ENCODE results near the gene DPPA2. TPM values are rescaled to one million over a fixed set of nuclear protein-coding genes. Genes with fewer than 3 reads are reported as not detected.
"Not testable (repeated sequence)": the region's sequence is repeated elsewhere in the genome, so short reads cannot be mapped to it uniquely, and the experiment has no call there.

Gene DPPA2
- not detected for total RNA-seq

GRCh38 chr3:109316162-109316730 is at the start of gene DPPA2:
Gene DPPA2 (minus strand): TSS chr3:109316517. CDS start chr3:109314542, 1,975 bp downstream.
- DNase-seq, result no peak

- DNase-seq, result no peak
Measured at GRCh38 chr3:109364088-109364487, 47.8 kb upstream of the DPPA2 start.

DNA sequence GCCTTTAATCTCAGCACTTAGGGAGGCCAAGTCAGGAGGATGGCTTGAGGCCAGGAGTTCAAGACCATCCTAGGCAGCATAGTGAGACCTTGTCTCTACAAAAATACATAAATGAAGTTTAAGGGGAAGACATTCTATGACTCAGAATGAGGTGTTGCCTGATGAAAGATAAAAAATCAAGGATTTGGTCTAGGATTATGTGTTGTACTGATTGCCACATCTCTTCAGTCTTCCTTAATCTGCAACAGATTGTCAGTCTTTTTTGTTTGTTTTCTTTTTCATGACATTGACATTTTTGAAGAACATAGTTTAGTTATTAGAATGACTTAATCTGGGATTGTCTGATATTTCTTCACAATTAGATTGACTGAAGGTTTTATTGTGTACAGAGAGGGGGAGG is 47.3 kb upstream of the DPPA2 start:
- no peak for DNase-seq

GRCh38 chr3:109362823-109363222 is 46.5 kb upstream of the DPPA2 start:
- no peak for DNase-seq

DNA sequence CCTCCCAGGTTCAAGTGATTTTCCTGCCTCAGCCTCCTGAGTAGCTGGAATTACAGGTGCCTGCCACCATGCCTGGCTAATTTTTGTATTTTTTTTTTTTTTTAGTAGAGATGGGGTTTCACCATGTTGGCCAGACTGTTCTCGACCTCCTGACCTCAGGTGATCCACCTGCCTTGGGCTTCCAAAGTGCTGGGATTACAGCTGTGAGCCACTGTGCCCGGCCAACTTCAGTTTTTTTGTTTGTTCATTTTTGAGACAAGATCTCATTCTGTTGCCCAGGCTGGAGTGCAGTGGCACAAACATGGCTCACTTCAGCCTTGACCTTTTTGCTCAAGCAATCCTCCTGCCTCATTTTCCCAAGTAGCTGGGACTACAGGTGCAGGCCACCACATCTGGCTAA is 42.5 kb upstream of the DPPA2 start:
- DNase-seq, result not testable (repeated sequence)

GRCh38 chr3:109356442-109357155 is 40.3 kb upstream of the DPPA2 start:
- DNase-seq, result no peak

GRCh38 chr3:109355625-109356441 is 39.5 kb upstream of the DPPA2 start:
- DNase-seq, result no peak

DNA sequence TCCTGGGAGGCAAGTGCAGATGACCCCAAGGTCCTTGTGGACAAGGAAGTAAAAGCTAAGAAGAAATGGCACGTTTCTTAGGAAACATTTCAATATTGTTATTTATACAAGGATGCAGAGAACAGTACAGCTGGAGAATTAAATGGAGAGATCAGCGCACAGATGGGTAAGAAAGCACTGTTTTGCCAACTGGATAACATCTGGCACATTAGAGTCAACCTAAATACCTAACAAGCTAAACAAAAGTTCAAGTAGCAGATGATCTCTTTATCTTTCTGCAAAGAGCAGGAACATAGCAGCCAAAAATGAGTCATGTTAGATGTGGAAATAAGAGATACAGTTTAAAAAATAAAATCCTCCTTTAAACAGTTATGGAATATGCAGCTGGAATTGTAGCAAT is 36.7 kb upstream of the DPPA2 start:
- DNase-seq, result peak; percentile 18

GRCh38 chr3:109351231-109351630 is 34.9 kb upstream of the DPPA2 start:
- DNase-seq, result no peak

DNA sequence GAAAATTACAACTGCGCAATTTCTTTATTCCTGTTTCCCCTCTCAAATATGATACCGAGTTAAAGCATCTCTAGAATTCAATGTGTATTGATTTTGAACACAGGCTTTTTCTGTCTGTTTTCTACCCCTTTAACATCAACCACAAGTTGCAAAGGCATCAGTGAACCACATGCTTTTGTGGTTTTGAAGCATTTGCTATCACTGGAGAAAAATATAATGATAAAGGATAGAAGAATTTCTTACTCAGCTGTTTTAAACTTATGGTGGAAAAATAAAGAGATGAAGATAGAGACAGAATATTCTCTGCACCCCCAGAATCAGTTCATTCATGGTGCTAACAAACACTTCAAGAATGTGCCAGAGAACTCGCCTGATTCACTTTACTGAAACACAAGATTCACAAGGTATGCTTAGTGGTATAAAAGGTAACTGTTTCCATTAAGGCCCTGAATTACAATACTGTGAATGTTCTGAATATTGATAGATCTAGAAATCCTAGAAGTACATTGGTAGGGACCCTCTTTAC is 30.5 kb upstream of the DPPA2 start:
- no peak for DNase-seq

- DNase-seq, result no peak
Measured at GRCh38 chr3:109346099-109346498, 29.8 kb upstream of the DPPA2 start.

DNA sequence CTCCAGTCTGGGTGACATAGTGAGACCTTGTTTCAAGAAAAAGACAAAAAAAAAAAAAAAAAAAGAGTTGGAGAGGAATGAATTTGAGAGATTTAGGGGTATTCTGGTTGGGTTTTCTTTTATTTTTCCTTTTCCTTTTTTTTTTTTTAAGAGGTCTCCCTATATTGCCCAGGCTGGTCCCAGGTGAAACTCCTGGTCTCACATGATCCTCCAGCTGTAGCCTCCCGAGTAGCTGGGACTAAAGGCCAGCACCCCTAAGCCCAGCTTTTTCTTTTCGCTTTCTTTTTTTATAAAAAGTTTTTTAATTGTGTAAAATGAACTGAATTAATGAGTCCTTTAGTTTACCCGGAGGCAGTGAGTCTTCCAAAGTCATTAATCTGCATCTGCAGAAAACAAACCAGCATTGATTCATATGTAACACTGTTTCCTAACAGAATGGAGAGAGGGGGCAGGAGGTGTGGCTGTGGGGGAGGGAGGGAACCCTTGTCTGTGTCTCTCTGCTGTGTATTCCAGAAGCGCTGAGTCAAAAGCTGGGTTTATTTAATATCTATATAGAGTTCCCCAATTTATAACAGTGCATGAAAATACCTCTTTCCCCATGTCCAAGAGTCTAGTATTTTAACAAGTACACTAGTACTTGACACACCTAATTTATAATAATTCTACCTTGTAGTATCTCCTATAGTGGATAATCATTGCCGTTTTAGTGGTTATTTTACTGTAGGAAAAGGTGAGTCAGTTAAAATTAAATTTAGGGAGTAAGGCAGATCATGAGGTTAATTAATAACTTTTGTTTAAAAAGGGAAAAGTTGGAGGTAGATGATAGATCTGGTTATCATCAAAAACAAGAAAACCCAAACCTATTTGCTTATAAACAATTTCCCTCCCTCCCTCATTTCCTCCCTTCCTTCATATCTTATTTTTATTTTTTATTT is 23.7 kb upstream of the DPPA2 start:
- DNase-seq, result no peak

- no peak for DNase-seq
Measured at GRCh38 chr3:109339197-109339596, 22.9 kb upstream of the DPPA2 start.

GRCh38 chr3:109338322-109338721 is 22.0 kb upstream of the DPPA2 start:
- no peak for DNase-seq

GRCh38 chr3:109337393-109337792 is 21.1 kb upstream of the DPPA2 start, which contains the start of gene DPPA4:
Gene DPPA4 (minus strand): TSS chr3:109337546. CDS start chr3:109337517, 29 bp downstream.
- DNase-seq, result peak; percentile 19

GRCh38 chr3:109336291-109336861 is 20.1 kb upstream of the DPPA2 start:
- peak; percentile 56 for DNase-seq

- no peak for DNase-seq
Measured at GRCh38 chr3:109334572-109334971, 18.3 kb upstream of the DPPA2 start.

DNA sequence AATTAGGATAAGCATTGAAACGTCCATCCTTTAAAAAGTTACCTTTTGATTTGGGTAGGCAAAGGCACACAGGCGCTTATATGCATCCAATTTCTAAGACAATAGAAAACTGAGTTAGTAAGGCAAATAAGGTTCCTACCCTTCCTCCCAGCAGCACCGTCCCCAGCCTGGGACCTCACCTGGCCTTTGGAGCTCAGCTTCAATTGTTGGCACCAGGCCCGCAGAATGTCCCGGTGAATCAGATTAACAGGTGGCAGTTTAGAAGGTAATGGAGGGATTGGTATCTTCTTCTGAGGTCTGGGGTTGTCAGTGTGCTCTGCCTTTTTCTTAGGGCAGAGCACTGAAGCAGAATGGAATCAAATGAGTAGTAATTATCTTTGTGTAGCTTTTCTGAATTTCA is 15.4 kb upstream of the DPPA2 start:
- DNase-seq, result no peak

DNA sequence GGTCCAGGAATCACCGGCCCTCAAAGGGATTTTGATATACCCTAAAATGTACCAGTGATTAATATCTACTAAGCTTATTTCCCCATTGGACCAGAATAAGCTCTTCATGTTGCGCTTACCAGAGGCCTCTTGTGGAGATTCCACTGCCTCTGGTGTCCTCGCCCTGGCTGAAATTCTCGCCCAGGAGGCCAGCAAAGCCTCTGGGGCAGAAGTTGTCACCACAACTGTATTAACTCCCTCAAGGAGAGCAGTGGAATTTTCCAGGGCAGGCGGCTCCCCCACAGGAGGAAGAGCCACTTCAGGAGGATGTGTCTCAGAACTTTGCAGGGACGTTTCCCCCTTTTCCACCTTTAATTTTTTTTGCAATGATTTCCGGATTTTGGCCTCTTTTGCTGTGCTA is 14.1 kb upstream of the DPPA2 start:
- no peak for DNase-seq

DNA sequence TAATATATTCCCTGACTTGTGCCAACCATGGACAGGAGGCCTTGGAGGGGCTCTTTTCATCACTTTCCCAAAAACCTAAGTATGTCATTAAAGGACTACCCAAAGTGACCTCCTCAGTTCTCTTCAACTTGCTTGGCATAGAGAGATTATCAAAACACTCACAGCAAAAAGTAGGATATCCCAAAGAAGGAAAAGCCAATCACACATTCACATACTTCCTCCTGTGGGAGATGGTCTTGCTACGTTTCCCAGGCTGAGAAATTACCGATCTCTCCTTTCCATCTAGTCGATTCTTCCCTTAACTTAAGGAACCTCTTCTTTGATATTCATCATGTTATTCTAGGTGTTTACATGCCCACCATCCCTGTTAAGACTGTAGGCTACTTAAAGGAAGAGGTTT is 11.9 kb upstream of the DPPA2 start:
- no peak for DNase-seq

DNA sequence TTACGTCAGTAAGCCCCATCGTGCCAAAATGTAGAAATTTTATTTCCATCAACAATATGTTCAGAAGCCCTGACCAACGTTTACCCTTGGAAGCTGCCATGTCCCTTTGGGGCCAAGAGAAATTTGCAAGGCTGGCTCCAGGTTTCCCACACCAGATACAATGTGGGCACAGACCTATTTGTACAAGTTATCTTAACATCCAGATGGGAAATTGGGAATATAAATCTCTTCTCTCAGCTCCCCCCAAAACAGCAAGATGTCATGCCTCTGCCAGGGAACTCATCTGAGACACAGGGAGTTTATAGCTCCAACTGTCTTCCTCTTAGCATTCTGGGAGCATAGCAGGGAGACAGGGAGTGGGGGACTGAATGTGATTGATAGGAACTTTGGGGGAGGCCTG is 9.3 kb upstream of the DPPA2 start:
- DNase-seq, result no peak

DNA sequence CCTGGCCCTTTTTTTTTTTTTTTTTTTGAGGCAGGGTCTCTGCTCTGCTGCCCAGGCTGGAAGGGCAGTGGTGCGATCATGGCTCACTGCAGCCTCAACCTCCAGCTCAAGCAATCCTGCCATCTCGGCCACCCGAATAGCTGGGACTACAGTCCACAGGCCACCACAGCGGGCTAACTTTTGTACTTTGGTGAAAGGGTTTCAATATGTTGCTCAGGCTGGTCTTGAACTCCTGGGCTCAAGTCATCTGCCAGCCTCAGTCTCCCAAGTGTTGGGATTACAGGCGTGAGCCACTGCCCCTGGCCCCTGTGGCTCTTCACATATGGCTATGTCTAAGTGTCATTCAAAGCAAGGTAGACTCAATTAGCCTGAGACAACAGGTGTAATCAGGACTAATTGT is 8.8 kb upstream of the DPPA2 start:
- no peak for DNase-seq
